ENCODE data around the gene DDX39A. TPM values are rescaled to one million over a fixed set of nuclear protein-coding genes. Genes with fewer than 3 reads are reported as not detected.
A peak's percentile ranks its signal among the peaks of the same experiment; 100 is the strongest.

DDX39A gene
- total RNA-seq, 2 experiments from 2014 or later: 217 to 226 TPM

DNA sequence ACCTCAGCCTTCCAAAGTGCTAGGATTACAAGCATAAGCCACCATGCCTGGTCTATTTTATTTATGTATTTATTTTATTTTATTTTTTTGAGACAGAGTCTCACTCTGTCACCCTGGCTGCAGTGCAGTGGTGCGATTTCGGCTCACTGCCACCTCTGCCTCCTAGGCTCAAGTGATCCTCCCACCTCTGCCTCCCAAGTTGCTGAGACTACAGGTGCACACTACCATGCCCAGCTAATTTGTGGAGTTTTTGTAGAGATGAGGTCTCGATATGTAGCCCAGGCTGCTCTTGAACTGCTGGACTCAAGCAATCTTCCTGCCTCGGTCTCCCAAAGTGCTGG is 48.2 kb downstream of the DDX39A start:
- peaks cover 8% of the 10 kb centered on the region for H3K9me3 Mint-ChIP-seq
- H3K27me3 Mint-ChIP-seq: no peaks in the 10 kb centered on the region
- H3K4me1 Mint-ChIP-seq (ENCODE audit: low read depth): peaks cover 73% of the 10 kb centered on the region
- ChIA-PET CTCF (interaction anchor here (0.8 to 1.5 kb wide), 6 partner anchors 9 to 36 kb away, joined by 3 to 6 read pairs (median 4); partner anchors contain the start of gene ADGRE5), POLR2A (interaction anchor here (12.7 to 12.9 kb wide), 2 partner anchors 12 to 37 kb away, joined by 168 to 247 read pairs; partner anchors contain the start of gene ADGRE5)
- H3K36me3 Mint-ChIP-seq (ENCODE audit: low read depth): peaks cover 6% of the 10 kb centered on the region
- peak overlapping the region; percentile 100 for H3K27ac Mint-ChIP-seq
- intact Hi-C loops (cut with micrococcal nuclease): no loop called here
- H3K4me3 Mint-ChIP-seq: peak overlapping the region; percentile 74
- TF ChIP-seq, protein P1, sequence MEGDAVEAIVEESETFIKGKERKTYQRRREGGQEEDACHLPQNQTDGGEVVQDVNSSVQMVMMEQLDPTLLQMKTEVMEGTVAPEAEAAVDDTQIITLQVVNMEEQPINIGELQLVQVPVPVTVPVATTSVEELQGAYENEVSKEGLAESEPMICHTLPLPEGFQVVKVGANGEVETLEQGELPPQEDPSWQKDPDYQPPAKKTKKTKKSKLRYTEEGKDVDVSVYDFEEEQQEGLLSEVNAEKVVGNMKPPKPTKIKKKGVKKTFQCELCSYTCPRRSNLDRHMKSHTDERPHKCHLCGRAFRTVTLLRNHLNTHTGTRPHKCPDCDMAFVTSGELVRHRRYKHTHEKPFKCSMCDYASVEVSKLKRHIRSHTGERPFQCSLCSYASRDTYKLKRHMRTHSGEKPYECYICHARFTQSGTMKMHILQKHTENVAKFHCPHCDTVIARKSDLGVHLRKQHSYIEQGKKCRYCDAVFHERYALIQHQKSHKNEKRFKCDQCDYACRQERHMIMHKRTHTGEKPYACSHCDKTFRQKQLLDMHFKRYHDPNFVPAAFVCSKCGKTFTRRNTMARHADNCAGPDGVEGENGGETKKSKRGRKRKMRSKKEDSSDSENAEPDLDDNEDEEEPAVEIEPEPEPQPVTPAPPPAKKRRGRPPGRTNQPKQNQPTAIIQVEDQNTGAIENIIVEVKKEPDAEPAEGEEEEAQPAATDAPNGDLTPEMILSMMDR (IDR thresholded peaks at IDR 0.05): no peak
- ATAC-seq (no peak), DNase-seq (no peak)

DNA sequence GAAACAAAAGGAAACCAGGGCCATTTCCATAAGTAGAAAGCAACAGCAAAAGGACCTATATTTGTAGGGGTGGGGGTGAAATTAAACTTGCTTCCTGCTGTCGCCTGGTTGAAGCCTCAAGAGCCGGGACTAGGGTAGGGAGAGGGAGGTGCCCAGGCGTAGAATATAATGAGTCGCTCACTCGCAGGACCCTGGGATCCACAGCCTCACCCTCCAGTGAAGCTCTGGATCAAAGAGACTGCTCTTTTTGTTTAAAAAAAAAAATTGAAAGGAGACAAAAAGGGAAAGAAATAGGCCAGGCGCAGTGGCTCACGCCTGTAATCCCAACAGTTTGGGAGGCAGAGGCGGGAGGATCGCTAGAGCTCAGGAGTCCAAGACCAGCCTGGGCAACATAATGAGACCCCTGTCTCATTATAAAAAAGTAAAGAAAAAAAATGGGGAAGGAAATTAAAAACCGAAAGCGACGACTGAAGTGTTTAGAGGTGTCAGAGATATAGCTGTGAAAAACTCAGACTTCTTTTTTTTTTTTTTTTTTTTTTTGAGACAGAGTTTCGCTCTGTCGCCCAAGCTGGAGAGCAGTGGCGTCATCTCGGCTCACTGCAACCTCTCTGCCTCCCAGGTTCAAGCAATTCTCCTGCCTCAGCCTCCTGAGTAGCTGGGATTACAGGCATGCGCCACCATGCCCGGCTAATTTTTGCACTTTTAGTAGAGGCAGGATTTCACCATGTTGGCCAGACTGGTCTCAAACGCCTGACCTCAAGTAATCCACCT is 48.8 kb downstream of the DDX39A start:
- Mint-ChIP-seq H3K27me3 (no peaks in the 10 kb centered on the region), H3K4me3 (peak overlapping the region; percentile 74), H3K36me3 (ENCODE audit: low read depth) (peaks cover 6% of the 10 kb centered on the region), H3K27ac (peak overlapping the region; percentile 100), H3K4me1 (ENCODE audit: low read depth) (peaks cover 70% of the 10 kb centered on the region), H3K9me3 (peaks cover 8% of the 10 kb centered on the region)
- intact Hi-C loops (cut with micrococcal nuclease): no loop called here
- ATAC-seq (peak; percentile 15), DNase-seq (peak; percentile 77)
- TF ChIP-seq, protein P1 (IDR thresholded peaks at IDR 0.05): no peak
- POLR2A ChIA-PET: interaction anchor here (1.2 to 12.9 kb wide), 3 partner anchors 12 to 524 kb away, joined by 3 to 247 read pairs (median 168); partner anchors contain the start of gene ADGRE5
- CTCF ChIA-PET: interaction anchor here (0.8 to 1.5 kb wide), 6 partner anchors 8 to 36 kb away, joined by 3 to 6 read pairs (median 4); partner anchors contain the start of gene ADGRE5

DNA sequence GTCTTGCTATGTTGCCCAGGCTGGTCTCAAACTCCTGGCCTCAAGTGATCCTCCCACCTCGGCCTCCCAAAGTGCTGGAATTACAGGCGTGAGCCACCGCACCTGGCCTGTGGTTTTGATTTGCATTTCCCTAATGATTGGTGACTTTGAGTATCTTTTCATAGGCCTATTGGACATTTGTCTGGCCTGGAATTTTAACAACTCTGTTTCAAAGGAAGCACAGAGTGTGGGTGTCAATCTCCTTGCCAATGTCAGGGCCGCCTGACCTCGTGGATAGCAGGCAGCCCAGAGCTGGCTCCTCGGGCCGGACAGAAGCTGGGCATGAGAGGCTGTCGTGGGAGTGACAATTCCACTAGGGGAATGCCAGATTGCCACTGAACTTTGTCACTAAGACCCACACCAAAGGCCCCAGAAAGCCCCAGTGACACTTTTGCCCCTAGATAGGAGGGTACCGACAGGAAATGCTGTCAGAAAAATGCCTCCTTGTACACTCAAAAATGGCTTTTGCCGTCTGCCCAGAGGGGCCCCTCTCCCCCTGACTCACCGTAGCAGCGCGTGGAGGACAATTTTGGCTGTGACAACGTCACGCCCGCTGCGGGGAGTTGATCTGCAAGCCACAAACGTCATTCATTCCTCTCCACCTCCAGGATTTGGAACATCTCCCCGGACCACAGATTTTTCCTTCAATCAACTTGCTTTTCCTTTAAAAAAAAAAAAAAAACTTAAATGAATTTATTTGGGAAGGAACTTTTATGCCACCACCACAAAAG is 49.6 kb downstream of the DDX39A start:
- peaks cover 6% of the 10 kb centered on the region for H3K36me3 Mint-ChIP-seq (ENCODE audit: low read depth)
- intact Hi-C loops (cut with micrococcal nuclease): loop anchor here (2.0 to 5.0 kb wide), 3 partner anchors 13 to 49 kb away; partner anchors contain the start of gene DDX39A
- CTCF ChIA-PET: interaction anchor here (1.2 to 2.2 kb wide), 6 partner anchors 8 to 233 kb away, joined by 4 to 6 read pairs (median 5); partner anchors contain the start of gene ASF1B
- H3K4me1 Mint-ChIP-seq (ENCODE audit: low read depth): peaks cover 68% of the 10 kb centered on the region
- peak overlapping the region; percentile 100 for H3K27ac Mint-ChIP-seq
- H3K4me3 Mint-ChIP-seq: peak overlapping the region; percentile 74
- H3K27me3 Mint-ChIP-seq: no peaks in the 10 kb centered on the region
- H3K9me3 Mint-ChIP-seq: peaks cover 8% of the 10 kb centered on the region
- peak; percentile 74 for ATAC-seq
- TF ChIP-seq, protein P1 (IDR thresholded peaks at IDR 0.05): no peak
- POLR2A ChIA-PET: interaction anchor here (1.0 to 12.9 kb wide), 5 partner anchors 13 to 523 kb away, joined by 3 to 247 read pairs (median 4); partner anchors contain the start of gene ADGRE5
- peak; percentile 96 for DNase-seq

DNA sequence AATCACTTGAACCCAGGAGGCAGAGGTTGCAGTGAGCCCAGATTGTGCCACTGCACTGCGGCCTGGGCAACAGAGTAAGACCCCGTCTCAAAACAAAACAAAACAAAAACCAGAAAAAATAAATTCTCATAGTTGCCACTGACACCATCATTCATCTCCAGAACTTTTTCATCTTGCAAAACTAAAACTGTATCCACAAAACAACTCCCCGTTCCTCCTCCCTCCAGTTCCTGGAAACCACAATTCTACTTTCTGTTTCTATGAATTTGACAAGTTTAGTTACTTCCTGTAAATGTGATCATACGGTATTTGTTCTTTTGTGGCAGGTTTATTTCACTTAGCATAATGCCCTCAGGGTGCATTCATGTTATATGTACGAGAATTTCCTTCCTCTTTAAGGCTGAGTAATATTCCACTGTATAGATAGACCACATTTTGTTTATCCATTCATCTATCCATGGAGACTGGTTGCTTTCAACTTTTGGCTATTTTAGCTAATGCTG is 51.1 kb downstream of the DDX39A start:
- Mint-ChIP-seq H3K36me3 (ENCODE audit: low read depth) (peaks cover 6% of the 10 kb centered on the region), H3K27ac (peak overlapping the region; percentile 100), H3K4me1 (ENCODE audit: low read depth) (peaks cover 66% of the 10 kb centered on the region), H3K9me3 (peaks cover 8% of the 10 kb centered on the region), H3K4me3 (peak overlapping the region; percentile 4), H3K27me3 (no peaks in the 10 kb centered on the region)
- ATAC-seq (peak; percentile 10), DNase-seq (peak; percentile 42)
- CTCF ChIA-PET: interaction anchor here (1.3 to 2.2 kb wide), 4 partner anchors 12 to 231 kb away, joined by 3 to 6 read pairs (median 4); partner anchors contain the start of genes ADGRE5 and ASF1B
- TF ChIP-seq, protein P1 (IDR thresholded peaks at IDR 0.05): no peak
- intact Hi-C loops (cut with micrococcal nuclease): loop anchor here (2.0 to 5.0 kb wide), 3 partner anchors 15 to 51 kb away; partner anchors contain the start of gene DDX39A
- POLR2A ChIA-PET: interaction anchor here (0.9 to 12.9 kb wide), 4 partner anchors 15 to 39 kb away, joined by 3 to 247 read pairs (median 86); partner anchors contain the start of gene ADGRE5

All from activated CD8-positive, alpha-beta T cell treated with anti-CD3 and anti-CD28 coated beads for 36 hours (primary cell).